K562 (cell line): ENCODE results near the gene ITPRIPL2. TPM values are rescaled to one million over a fixed set of nuclear protein-coding genes. Genes with fewer than 3 reads are reported as not detected.

Source experiments
- ATF2 ChIP-seq: sonication (generic); formaldehyde crosslinking; IDR thresholded peaks from 2 replicates; pipeline ENCODE4 v1.8.1; 2022; ENCODE audit warnings: missing genetic modification reagents
- BACH1 ChIP-seq: fragments of 200-800 bp; sonication (Bioruptor generic); IDR thresholded peaks from 2 replicates; pipeline ENCODE4 v1.6.1; 2016; ENCODE audit warnings: missing genetic modification characterization, missing compliant biosample characterization
- BRCA1 ChIP-seq, 2 experiments: fragments of 450-650 bp in 1 of 2; sonication (generic) in 1 of 2; formaldehyde crosslinking in 1 of 2; IDR thresholded peaks; 2 replicates each; pipeline versions ENCODE4 v1.5.0 to v1.6.1; 2017 to 2020; ENCODE audit warnings: mild to moderate bottlenecking in 1 of 2, missing genetic modification reagents in 1 of 2
- ETV6 ChIP-seq, 3 experiments: fragments of 150-350 bp in 1 of 3; sonication (generic) in 1 of 3; formaldehyde crosslinking in 1 of 3; IDR thresholded peaks; 2 replicates each; pipeline versions ENCODE4 v1.6.1 to v1.8.0; 2014 to 2022; ENCODE audit warnings: borderline replicate concordance in 2 of 3, low read depth in 2 of 3, antibody characterized with exemption in 1 of 3, low read length in 1 of 3, mild to moderate bottlenecking in 1 of 3, missing genetic modification reagents in 1 of 3
- FOXP4 ChIP-seq: sonication (generic); formaldehyde crosslinking; IDR thresholded peaks from 2 replicates; pipeline ENCODE4 v1.8.0; 2022; ENCODE audit warnings: mild to moderate bottlenecking, missing genetic modification reagents, borderline replicate concordance
- MCM5 ChIP-seq: fragments of 450-650 bp; IDR thresholded peaks from 2 replicates; pipeline ENCODE4 v1.6.1; 2016; ENCODE audit warnings: low read depth
- MEF2A ChIP-seq: IDR thresholded peaks from 2 replicates; pipeline ENCODE4 v1.6.1; 2011; ENCODE audit warnings: low read depth, mild to moderate bottlenecking, low read length, moderate library complexity; ENCODE audit not compliant: control insufficient read depth
- NCOA6 ChIP-seq: fragments of 450-650 bp; IDR thresholded peaks from 2 replicates; pipeline ENCODE4 v1.6.1; 2017; ENCODE audit warnings: mild to moderate bottlenecking
- NFE2 ChIP-seq: IDR thresholded peaks from 2 replicates; pipeline ENCODE4 v1.6.1; 2014; ENCODE audit warnings: antibody characterized with exemption, low read depth
- PTBP1 ChIP-seq: fragments of 200-400 bp; formaldehyde crosslinking; IDR thresholded peaks from 2 replicates; pipeline ENCODE4 v1.6.1; 2017; ENCODE audit warnings: low read depth, low read length
- RBM22 ChIP-seq: fragments of 200-400 bp; formaldehyde crosslinking; IDR thresholded peaks from 2 replicates; pipeline ENCODE4 v1.6.1; 2018; ENCODE audit warnings: low read length, low read depth; ENCODE audit not compliant: poor library complexity, severe bottlenecking
- RHOXF2B ChIP-seq: fragments of 250-450 bp; sonication (Bioruptor Pico); conservative IDR thresholded peaks from 2 replicates; pipeline ENCODE4 v1.5.1; 2021
- SRF ChIP-seq, 2 experiments: fragments of 250-450, 450-650 bp in 1 of 2; sonication (Bioruptor Pico) in 1 of 2; sonication (generic) in 1 of 2; formaldehyde crosslinking; IDR thresholded peaks; 2 replicates each; pipeline versions ENCODE4 v1.5.0 to v1.5.1; 2020 to 2022; ENCODE audit warnings: mild to moderate bottlenecking in 1 of 2, missing genetic modification reagents in 1 of 2
- U2AF1 ChIP-seq: fragments of 200-400 bp; formaldehyde crosslinking; optimal IDR thresholded peaks from 2 replicates; pipeline ENCODE3; 2017; ENCODE audit warnings: mild to moderate bottlenecking, low read depth, low read length, moderate library complexity
- ZBTB11 ChIP-seq, 3 experiments: fragments of 200-800 bp in 1 of 3; fragments of 250-450 bp in 1 of 3; fragments of 450-650 bp in 1 of 3; sonication (Bioruptor Pico) in 1 of 3; sonication (Bioruptor generic) in 1 of 3; formaldehyde crosslinking in 1 of 3; IDR thresholded peaks; 2 replicates each; pipeline versions ENCODE4 v1.6.1 to v1.8.0; 2016 to 2022; ENCODE audit warnings: mild to moderate bottlenecking in 2 of 3, missing genetic modification characterization in 2 of 3, missing compliant biosample characterization in 1 of 3, moderate library complexity in 1 of 3
- ZFP30 ChIP-seq: fragments of 250-450 bp; sonication (Bioruptor Pico); IDR thresholded peaks from 2 replicates; pipeline ENCODE4 v1.8.0; 2022; ENCODE audit warnings: moderate library complexity, mild to moderate bottlenecking, inconsistent platforms, borderline replicate concordance
- ZNF41 ChIP-seq: fragments of 250-450 bp; sonication (Bioruptor Pico); conservative IDR thresholded peaks from 2 replicates; pipeline ENCODE4 v1.4.0; 2020; ENCODE audit warnings: mild to moderate bottlenecking
- ZNF561 ChIP-seq: fragments of 450-650 bp; formaldehyde crosslinking; conservative IDR thresholded peaks from 2 replicates; pipeline ENCODE4 v1.4.0; 2020; ENCODE audit warnings: mild to moderate bottlenecking, moderate library complexity
- ZNF717 ChIP-seq: fragments of 250-450 bp; sonication (Bioruptor Pico); IDR thresholded peaks from 2 replicates; pipeline ENCODE4 v1.5.0; 2021
- ZNF76 ChIP-seq: fragments of 250-450 bp; sonication (Bioruptor Pico); IDR thresholded peaks from 2 replicates; pipeline ENCODE4 v1.4.0; 2020; ENCODE audit warnings: mild to moderate bottlenecking, moderate library complexity, borderline replicate concordance
- polyA plus RNA-seq, 8 experiments: library from polyadenylated mRNA; depleted of rRNA in 4 of 8; stranded (reverse) in 5 of 8; unstranded in 3 of 8; fragments of >200 nt; fragmentation: Nextera tagmentation in 2 of 8; fragmentation: Illumina TruSeq in 1 of 8; extraction: Ambion mirVana in 2 of 8; extraction: Trizol in 1 of 8; gene quantifications; 2 replicates each; pipeline versions ENCODE4 v1.2.1 to v1.2.3, GENCODE V29; 2011 to 2014; ENCODE audit warnings: inconsistent platforms in 1 of 8, missing spikeins in 1 of 8
- total RNA-seq, 7 experiments: library from RNA; depleted of rRNA in 6 of 7; stranded (reverse); fragments of >200 nt in 6 of 7; fragmentation: Illumina TruSeq in 2 of 7; extraction: Trizol in 2 of 7; gene quantifications; 2 replicates each; pipeline versions ENCODE4 v1.2.1 to v1.2.3, GENCODE V29; 2011 to 2021; ENCODE audit warnings: low replicate concordance in 1 of 7

The ITPRIPL2 gene
- total and polyA plus RNA-seq, 9 of the 15 experiments (the other 6 are each of a cell fraction or from before 2014, with no cell fraction given) = 0.04 to 2.2 (median 0.58) TPM

- no peak for TF ChIP-seq ZBTB11 (CRISPR knock-in tag; IDR thresholded peaks at IDR 0.05)
- TF ChIP-seq BACH1 = no peak
- no peak for TF ChIP-seq MCM5
- no peak for TF ChIP-seq ZNF76 (CRISPR knock-in tag)
- no peak for TF ChIP-seq NFE2
- TF ChIP-seq NCOA6 = no peak
- no peak for TF ChIP-seq MEF2A
- TF ChIP-seq BRCA1 (IDR thresholded peaks at IDR 0.05) = no peak
- no peak for TF ChIP-seq BRCA1 (CRISPR knock-in tag; IDR thresholded peaks at IDR 0.05)
- no peak for TF ChIP-seq ZNF41
- no peak for TF ChIP-seq PTBP1
- no peak for TF ChIP-seq ZNF561
- TF ChIP-seq ATF2 = no peak
- no peak for TF ChIP-seq ZFP30 (CRISPR knock-in tag)
- no peak for TF ChIP-seq FOXP4 (CRISPR knock-in tag)
- no peak for TF ChIP-seq ZNF717 (CRISPR knock-in tag)
- no peak for TF ChIP-seq ETV6 (IDR thresholded peaks at IDR 0.05; ENCODE audit: borderline replicate concordance in 1 of 2, low read depth in 2 of 2, low read length in 1 of 2)
- no peak for TF ChIP-seq ETV6 (CRISPR knock-in tag; IDR thresholded peaks at IDR 0.05; ENCODE audit: borderline replicate concordance)
- TF ChIP-seq RHOXF2B (CRISPR knock-in tag) = no peak
- no peak for TF ChIP-seq RBM22
- TF ChIP-seq U2AF1 = no peak
- TF ChIP-seq SRF (CRISPR knock-in tag; IDR thresholded peaks at IDR 0.05) = no peak; a peak in 1 of 4 replicates
Measured at GRCh38 chr16:19086322-19087199, 27.2 kb upstream of the ITPRIPL2 start (continued).
